Measurements from ENCODE around the gene VWA8.

VWA8 gene

GRCh38 chr13:41634407-41634806 lies 326.5 kb downstream of the VWA8 start:
- H3K4me3 ChIP-seq (ENCODE audit: low read depth, low read length) = no peak overlapping the region
- no peak for DNase-seq (ENCODE audit: low read depth)
- TF ChIP-seq CTCF (IDR thresholded peaks at IDR 0.05; ENCODE audit: control insufficient read depth, extremely low read depth, insufficient read depth) = no peak

GRCh38 chr13:41633776-41634175 lies 327.1 kb downstream of the VWA8 start:
- DNase-seq (ENCODE audit: low read depth) = no peak
- H3K4me3 ChIP-seq (ENCODE audit: low read depth, low read length) = no peak overlapping the region
- TF ChIP-seq CTCF (IDR thresholded peaks at IDR 0.05; ENCODE audit: control insufficient read depth, extremely low read depth, insufficient read depth) = no peak

GRCh38 chr13:41631296-41631965 lies 329.5 kb downstream of the VWA8 start:
- DNase-seq (ENCODE audit: low read depth) = no peak
- no peak overlapping the region for H3K4me3 ChIP-seq (ENCODE audit: low read depth, low read length)
- no peak for TF ChIP-seq CTCF (IDR thresholded peaks at IDR 0.05; ENCODE audit: control insufficient read depth, extremely low read depth, insufficient read depth)

- no peak for DNase-seq (ENCODE audit: low read depth)
- no peak for TF ChIP-seq CTCF (IDR thresholded peaks at IDR 0.05; ENCODE audit: control insufficient read depth, extremely low read depth, insufficient read depth)
- no peak overlapping the region for H3K4me3 ChIP-seq (ENCODE audit: low read depth, low read length)
Measured at GRCh38 chr13:41627425-41627824, 333.5 kb downstream of the VWA8 start.

GRCh38 chr13:41624041-41624440 lies 336.9 kb downstream of the VWA8 start:
- DNase-seq (ENCODE audit: low read depth) = no peak
- H3K4me3 ChIP-seq (ENCODE audit: low read depth, low read length) = no peak overlapping the region
- TF ChIP-seq CTCF (IDR thresholded peaks at IDR 0.05; ENCODE audit: control insufficient read depth, extremely low read depth, insufficient read depth) = no peak

- TF ChIP-seq CTCF (IDR thresholded peaks at IDR 0.05; ENCODE audit: control insufficient read depth, extremely low read depth, insufficient read depth) = no peak
- no peak for DNase-seq (ENCODE audit: low read depth)
- H3K4me3 ChIP-seq (ENCODE audit: low read depth, low read length) = no peak overlapping the region
Measured at GRCh38 chr13:41622432-41623429, 338.2 kb downstream of the VWA8 start.

All from LNCaP clone FGC (cell line).